Measurements from ENCODE around the gene THYN1.
"Not testable (repeated sequence)": the region's sequence is repeated elsewhere in the genome, so short reads cannot be mapped to it uniquely, and the experiment has no call there.

THYN1 gene

DNA sequence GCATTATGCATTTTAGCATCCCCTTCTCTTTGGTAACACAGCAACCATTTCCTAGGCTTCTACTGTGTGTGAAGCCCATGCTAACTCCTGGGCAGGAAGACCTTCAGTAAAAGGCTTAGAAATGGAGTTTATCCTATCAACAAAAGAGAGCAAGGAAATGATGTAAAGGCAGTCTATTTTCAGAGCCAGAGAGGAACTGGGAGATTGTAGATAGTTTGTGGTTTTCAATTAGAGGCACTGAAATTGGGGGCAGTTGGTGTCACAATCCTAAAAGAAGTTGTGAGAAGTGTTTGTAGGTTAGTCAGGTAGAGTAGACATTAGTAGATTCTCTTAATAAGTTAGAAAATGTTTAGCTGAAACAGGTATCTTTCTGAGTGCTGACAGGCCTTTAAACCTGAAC lies 7.4 kb upstream of the THYN1 start:
- Histone ChIP-seq H4K91ac (ENCODE audit: low read length) (no peak overlapping the region), H3K27ac (ENCODE audit: low read length, poor library complexity, severe bottlenecking) (no peak overlapping the region), H3K4me1 (ENCODE audit: control insufficient read depth, insufficient read depth, low read depth, low read length) (no peaks in the 10 kb centered on the region), H2BK15ac (ENCODE audit: low read depth, poor library complexity, severe bottlenecking) (no peak overlapping the region), H2AK5ac (ENCODE audit: low read length, severe bottlenecking) (no peak overlapping the region), H3K27me3 (ENCODE audit: control insufficient read depth in 1 of 2, insufficient read depth in 1 of 2, low read length in 2 of 2) (no peaks in the 10 kb centered on the region), H3K14ac (ENCODE audit: low read length in 2 of 2) (no peak overlapping the region), H3K4ac (ENCODE audit: low read depth in 1 of 2, low read length in 2 of 2) (no peak overlapping the region), H3K4me3 (ENCODE audit: insufficient read depth in 1 of 2, low read depth in 1 of 2, low read length in 2 of 2) (no peak overlapping the region), H3K36me3 (ENCODE audit: control insufficient read depth in 1 of 2, insufficient read depth in 2 of 2, low read depth in 1 of 2, low read length in 2 of 2) (peaks cover 48 to 79% of the 10 kb centered on the region in 2 experiments), H4K8ac (ENCODE audit: low read length) (no peak overlapping the region), H2BK5ac (ENCODE audit: low read depth, low read length, poor library complexity, severe bottlenecking) (no peak overlapping the region), H3K18ac (ENCODE audit: low read depth in 1 of 2, low read length in 2 of 2) (no peak overlapping the region), H3K4me2 (ENCODE audit: low read length, poor library complexity, severe bottlenecking) (no peak overlapping the region), H2BK120ac (ENCODE audit: low read depth, low read length) (no peak overlapping the region), H3K9me3 (ENCODE audit: control insufficient read depth, low read length) (no peaks in the 10 kb centered on the region), H3K23ac (ENCODE audit: low read length in 2 of 2) (no peak overlapping the region), H3K79me1 (replicated peaks; ENCODE audit: low read length, poor library complexity, severe bottlenecking) (peaks cover 20% of the 10 kb centered on the region), H2BK12ac (ENCODE audit: low read length in 2 of 2) (no peak overlapping the region), H2AFZ (ENCODE audit: low read depth, low read length) (no peak overlapping the region), H3K9ac (ENCODE audit: low read length) (no peak overlapping the region)
- no peak for DNase-seq

DNA sequence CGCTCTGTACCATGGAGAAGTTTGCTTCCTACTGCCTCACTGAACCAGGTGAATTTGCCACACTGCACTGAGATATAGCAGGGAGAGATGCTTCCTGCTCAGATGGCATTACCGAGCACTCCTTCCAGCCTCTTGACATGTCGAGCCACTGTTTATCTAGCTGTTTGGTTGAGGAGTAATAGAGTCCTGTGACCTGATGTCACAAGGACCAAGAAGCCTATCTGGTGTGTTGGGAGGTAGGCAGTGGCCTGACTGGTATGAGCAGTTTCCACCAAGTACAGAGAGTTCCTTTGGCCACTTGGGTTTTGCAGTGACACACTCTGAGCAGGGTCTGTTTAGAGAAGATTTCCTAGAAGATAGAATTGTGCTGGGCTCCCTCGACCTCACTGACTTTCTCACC lies 5.4 kb upstream of the THYN1 start:
- Histone ChIP-seq H3K79me1 (replicated peaks; ENCODE audit: low read length, poor library complexity, severe bottlenecking) (peaks cover 20% of the 10 kb centered on the region), H4K91ac (ENCODE audit: low read length) (no peak overlapping the region), H3K27ac (ENCODE audit: low read length, poor library complexity, severe bottlenecking) (no peak overlapping the region), H3K4ac (ENCODE audit: low read depth in 1 of 2, low read length in 2 of 2) (no peak overlapping the region), H3K23ac (ENCODE audit: low read length in 2 of 2) (no peak overlapping the region), H4K8ac (ENCODE audit: low read length) (no peak overlapping the region), H3K4me2 (ENCODE audit: low read length, poor library complexity, severe bottlenecking) (no peak overlapping the region), H3K4me3 (ENCODE audit: insufficient read depth in 1 of 2, low read depth in 1 of 2, low read length in 2 of 2) (no peak overlapping the region), H2BK15ac (ENCODE audit: low read depth, poor library complexity, severe bottlenecking) (no peak overlapping the region), H3K4me1 (ENCODE audit: control insufficient read depth, insufficient read depth, low read depth, low read length) (peaks cover 1% of the 10 kb centered on the region), H3K14ac (ENCODE audit: low read length in 2 of 2) (no peak overlapping the region), H2BK12ac (ENCODE audit: low read length in 2 of 2) (no peak overlapping the region), H3K9me3 (ENCODE audit: control insufficient read depth, low read length) (no peaks in the 10 kb centered on the region), H2BK120ac (ENCODE audit: low read depth, low read length) (no peak overlapping the region), H3K27me3 (ENCODE audit: control insufficient read depth in 1 of 2, insufficient read depth in 1 of 2, low read length in 2 of 2) (no peaks in the 10 kb centered on the region), H3K36me3 (ENCODE audit: control insufficient read depth in 1 of 2, insufficient read depth in 2 of 2, low read depth in 1 of 2, low read length in 2 of 2) (peaks cover 43 to 68% of the 10 kb centered on the region in 2 experiments), H2BK5ac (ENCODE audit: low read depth, low read length, poor library complexity, severe bottlenecking) (no peak overlapping the region), H3K9ac (ENCODE audit: low read length) (no peak overlapping the region), H3K18ac (ENCODE audit: low read depth in 1 of 2, low read length in 2 of 2) (no peak overlapping the region), H2AFZ (ENCODE audit: low read depth, low read length) (no peak overlapping the region), H2AK5ac (ENCODE audit: low read length, severe bottlenecking) (no peak overlapping the region)
- DNase-seq, result no peak
- WGBS, result 86% methylated on average over 4 of the region's 4 CpGs

DNA sequence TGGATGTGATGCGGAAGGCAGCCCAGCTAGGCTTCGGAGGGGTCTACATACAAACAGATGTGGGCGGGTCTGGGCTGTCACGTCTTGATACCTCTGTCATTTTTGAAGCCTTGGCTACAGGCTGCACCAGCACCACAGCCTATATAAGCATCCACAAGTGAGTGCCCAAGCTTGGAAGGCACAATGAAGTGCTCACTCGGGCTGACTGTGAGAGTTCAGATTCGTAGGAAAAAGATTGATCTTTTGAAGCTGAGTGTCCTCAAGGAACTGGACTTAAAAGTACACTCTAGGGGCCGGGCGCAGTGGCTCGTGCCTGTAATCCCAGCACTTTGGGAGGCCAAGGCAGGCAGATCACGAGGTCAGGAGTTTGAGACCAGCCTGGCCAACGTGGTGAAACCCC lies 3.9 kb upstream of the THYN1 start:
- Histone ChIP-seq H2BK120ac (ENCODE audit: low read depth, low read length) (no peak overlapping the region), H3K4me2 (ENCODE audit: low read length, poor library complexity, severe bottlenecking) (no peak overlapping the region), H2BK12ac (ENCODE audit: low read length in 2 of 2) (no peak overlapping the region), H3K9me3 (ENCODE audit: control insufficient read depth, low read length) (no peaks in the 10 kb centered on the region), H2BK5ac (ENCODE audit: low read depth, low read length, poor library complexity, severe bottlenecking) (no peak overlapping the region), H3K18ac (ENCODE audit: low read depth in 1 of 2, low read length in 2 of 2) (no peak overlapping the region), H4K8ac (ENCODE audit: low read length) (no peak overlapping the region), H3K27me3 (ENCODE audit: control insufficient read depth in 1 of 2, insufficient read depth in 1 of 2, low read length in 2 of 2) (no peaks in the 10 kb centered on the region), H3K9ac (ENCODE audit: low read length) (no peak overlapping the region), H4K91ac (ENCODE audit: low read length) (no peak overlapping the region), H3K4ac (ENCODE audit: low read depth in 1 of 2, low read length in 2 of 2) (no peak overlapping the region), H2AFZ (ENCODE audit: low read depth, low read length) (no peak overlapping the region), H3K23ac (ENCODE audit: low read length in 2 of 2) (no peak overlapping the region), H3K79me1 (replicated peaks; ENCODE audit: low read length, poor library complexity, severe bottlenecking) (peaks cover 24% of the 10 kb centered on the region), H3K4me1 (ENCODE audit: control insufficient read depth, insufficient read depth, low read depth, low read length) (peaks cover 1% of the 10 kb centered on the region), H3K36me3 (ENCODE audit: control insufficient read depth in 1 of 2, insufficient read depth in 2 of 2, low read depth in 1 of 2, low read length in 2 of 2) (peaks cover 30 to 53% of the 10 kb centered on the region in 2 experiments), H3K4me3 (ENCODE audit: insufficient read depth in 1 of 2, low read depth in 1 of 2, low read length in 2 of 2) (no peak overlapping the region), H3K14ac (ENCODE audit: low read length in 2 of 2) (no peak overlapping the region), H2AK5ac (ENCODE audit: low read length, severe bottlenecking) (no peak overlapping the region), H2BK15ac (ENCODE audit: low read depth, poor library complexity, severe bottlenecking) (no peak overlapping the region), H3K27ac (ENCODE audit: low read length, poor library complexity, severe bottlenecking) (no peak overlapping the region)
- 95% methylated on average over 11 of the region's 11 CpGs for WGBS
- DNase-seq, result no peak

DNA sequence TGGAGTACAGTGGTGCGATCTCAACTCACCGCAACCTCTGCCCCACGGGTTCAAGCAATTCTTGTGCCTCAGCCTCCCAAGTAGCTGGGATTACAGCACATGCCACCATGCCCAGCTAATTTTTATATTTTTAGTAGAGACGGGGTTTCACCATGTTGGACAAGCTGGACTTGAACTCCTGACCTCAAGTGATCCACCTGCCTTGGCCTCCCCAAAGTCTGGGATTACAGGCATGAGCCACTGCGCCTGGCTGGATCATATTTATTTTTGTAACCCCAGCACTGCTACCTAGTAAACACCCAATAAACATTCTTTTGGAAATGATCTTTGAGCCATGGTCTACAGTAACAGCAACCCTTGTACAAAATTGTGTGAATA lies 2.0 kb upstream of the THYN1 start:
- not testable (repeated sequence) for H3K4ac ChIP-seq (ENCODE audit: low read depth in 1 of 2, low read length in 2 of 2); H3K14ac ChIP-seq (ENCODE audit: low read length in 2 of 2); H2BK120ac ChIP-seq (ENCODE audit: low read depth, low read length); H3K23ac ChIP-seq (ENCODE audit: low read length in 2 of 2); H4K91ac ChIP-seq (ENCODE audit: low read length); H3K4me1 ChIP-seq (ENCODE audit: control insufficient read depth, insufficient read depth, low read depth, low read length); H3K9ac ChIP-seq (ENCODE audit: low read length); H3K4me2 ChIP-seq (ENCODE audit: low read length, poor library complexity, severe bottlenecking); H4K8ac ChIP-seq (ENCODE audit: low read length); H2AFZ ChIP-seq (ENCODE audit: low read depth, low read length); DNase-seq; H2AK5ac ChIP-seq (ENCODE audit: low read length, severe bottlenecking); H3K4me3 ChIP-seq (ENCODE audit: insufficient read depth in 1 of 2, low read depth in 1 of 2, low read length in 2 of 2); H2BK12ac ChIP-seq (ENCODE audit: low read length in 2 of 2); H3K27me3 ChIP-seq (ENCODE audit: control insufficient read depth in 1 of 2, insufficient read depth in 1 of 2, low read length in 2 of 2); H3K18ac ChIP-seq (ENCODE audit: low read depth in 1 of 2, low read length in 2 of 2); H3K9me3 ChIP-seq (ENCODE audit: control insufficient read depth, low read length); H2BK5ac ChIP-seq (ENCODE audit: low read depth, low read length, poor library complexity, severe bottlenecking); H2BK15ac ChIP-seq (ENCODE audit: low read depth, poor library complexity, severe bottlenecking); H3K27ac ChIP-seq (ENCODE audit: low read length, poor library complexity, severe bottlenecking)
- WGBS, result 96% methylated on average over 5 of the region's 5 CpGs
- peaks cover 18 to 48% of the 10 kb centered on the region in 2 experiments for H3K36me3 ChIP-seq (ENCODE audit: control insufficient read depth in 1 of 2, insufficient read depth in 2 of 2, low read depth in 1 of 2, low read length in 2 of 2)
- H3K79me1 ChIP-seq (replicated peaks; ENCODE audit: low read length, poor library complexity, severe bottlenecking), result peaks cover 22% of the 10 kb centered on the region

Data from mesenchymal stem cell (in vitro differentiated cells and primary cell).